HepG2 (cell line): Measurements from ENCODE around the gene RAB3IP. TPM values are rescaled to one million over a fixed set of nuclear protein-coding genes. Genes with fewer than 3 reads are reported as not detected.

Source experiments
- ATAC-seq: fragments of 200-7000 bp; cut with Tn5 transposase; 3 replicates; pipeline ENCODE4 v1.9.1; 2020; ENCODE audit warnings: mild to moderate bottlenecking, moderate library complexity
- BruUV-seq: library from RNA; stranded (reverse); fragments of 400-500 nt; replicated peaks from 2 replicates; lab custom pipeline; 2021; lab: Mats Ljungman, UMichigan
- CTCF ChIA-PET: fragments of 300-600 bp; formaldehyde crosslinking; extraction: SDS; loops from one replicate; lab custom pipeline; 2021; ENCODE audit warnings: low total read pairs, inconsistent platforms, low intra/inter-chr PET ratio; lab: Yijun Ruan, JAX
- POLR2A ChIA-PET: fragments of 350-600 bp; sonication (Branson Sonifier 250); formaldehyde crosslinking; loops from one replicate; lab custom pipeline; 2020; ENCODE audit warnings: antibody characterized with exemption, inconsistent platforms; lab: Yijun Ruan, JAX
- DNase-seq: peaks from one replicate; pipeline ENCODE4 v3.0.0-alpha.2; 2015; ENCODE audit warnings: low spot score
- FAIRE-seq: peaks from 3 replicates; lab custom pipeline; 2011; peaks lifted over from hg19 to GRCh38; lab: Jason Lieb, UNC
- H2AFZ ChIP-seq: one replicate; pipeline ENCODE4 v1.6.1; 2011; ENCODE audit warnings: low read length, inconsistent platforms
- H3K27ac ChIP-seq: fragments of 300-600 bp; 3 replicates; pipeline ENCODE4 v1.8.0; 2011; ENCODE audit warnings: mixed run types, mild to moderate bottlenecking, mixed read lengths, low read length, inconsistent platforms; ENCODE audit not compliant: insufficient read depth; ENCODE audit errors: extremely low read length
- H3K27me3 ChIP-seq, 2 experiments: fragments of 200-600 bp in 1 of 2; 2 replicates in 1 of 2; 3 replicates in 1 of 2; pipeline versions ENCODE4 v1.6.0 to v1.8.0; 2011; ENCODE audit warnings: low read length in 2 of 2, mild to moderate bottlenecking in 2 of 2, moderate library complexity in 2 of 2, inconsistent platforms in 1 of 2; ENCODE audit not compliant: insufficient read depth in 2 of 2, control insufficient read depth in 1 of 2
- H3K36me3 ChIP-seq, 2 experiments: fragments of 200-600 bp in 1 of 2; replicated peaks in 1 of 2; 2 replicates in 1 of 2; 3 replicates in 1 of 2; pipeline versions ENCODE4 v1.5.1 to v1.8.0; 2011; ENCODE audit warnings: low read length in 2 of 2, inconsistent platforms in 1 of 2; ENCODE audit not compliant: insufficient read depth in 2 of 2, control insufficient read depth in 1 of 2
- H3K4me1 ChIP-seq: 2 replicates; pipeline ENCODE4 v1.5.1; 2012; ENCODE audit warnings: low read length, inconsistent platforms; ENCODE audit not compliant: insufficient read depth
- H3K4me2 ChIP-seq: 2 replicates; pipeline ENCODE4 v1.6.0; 2011; ENCODE audit warnings: low read depth, low read length, inconsistent platforms
- H3K4me3 ChIP-seq, 3 experiments: fragments of 200-600 bp in 1 of 3; sonication (generic), shearing (Covaris generic) in 1 of 3; replicated peaks in 1 of 3; 2 replicates each; pipeline ENCODE4 v1.5.1; 2011 to 2016; ENCODE audit warnings: low read length in 3 of 3, inconsistent platforms in 2 of 3, low read depth in 2 of 3, mild to moderate bottlenecking in 2 of 3, control low read depth in 1 of 3, mixed read lengths in 1 of 3; ENCODE audit not compliant: insufficient read depth in 1 of 3
- H3K79me2 ChIP-seq: one replicate; pipeline ENCODE4 v1.6.1; 2011; ENCODE audit warnings: low read length, inconsistent platforms; ENCODE audit not compliant: insufficient read depth
- H3K9ac ChIP-seq: 2 replicates; pipeline ENCODE4 v1.6.0; 2011; ENCODE audit warnings: mild to moderate bottlenecking, low read depth, low read length, inconsistent platforms; ENCODE audit not compliant: insufficient read depth
- H3K9me3 ChIP-seq: 2 replicates; pipeline ENCODE4 v1.5.1; 2012; ENCODE audit warnings: mild to moderate bottlenecking, low read length
- H4K20me1 ChIP-seq: 2 replicates; pipeline ENCODE4 v1.6.0; 2011; ENCODE audit warnings: inconsistent platforms, mild to moderate bottlenecking, low read length, moderate library complexity; ENCODE audit not compliant: insufficient read depth
- FOXA1 ChIP-seq, 2 experiments: fragments of 450-650 bp in 1 of 2; sonication (generic) in 1 of 2; formaldehyde crosslinking in 1 of 2; IDR thresholded peaks; 2 replicates each; pipeline versions ENCODE4 v1.4.0 to v1.6.1; 2016 to 2020; ENCODE audit warnings: missing genetic modification reagents in 1 of 2
- FOXC1 ChIP-seq: sonication (generic); formaldehyde crosslinking; IDR thresholded peaks from 2 replicates; pipeline ENCODE4 v1.8.0; 2022; ENCODE audit warnings: mild to moderate bottlenecking, missing genetic modification reagents, borderline replicate concordance
- HDAC2 ChIP-seq: sonication (generic); formaldehyde crosslinking; IDR thresholded peaks from 2 replicates; pipeline ENCODE4 v1.4.0; 2020; ENCODE audit warnings: missing genetic modification reagents
- HNF4A ChIP-seq: sonication (generic); formaldehyde crosslinking; IDR thresholded peaks from 2 replicates; pipeline ENCODE4 v1.4.0; 2020; ENCODE audit warnings: missing genetic modification reagents
- HNF4G ChIP-seq, 2 experiments: sonication (generic) in 1 of 2; formaldehyde crosslinking in 1 of 2; IDR thresholded peaks; 2 replicates each; pipeline versions ENCODE4 v1.4.0 to v1.6.1; 2011 to 2020; ENCODE audit warnings: borderline replicate concordance in 2 of 2, low read depth in 2 of 2, mild to moderate bottlenecking in 2 of 2, low read length in 1 of 2, missing genetic modification reagents in 1 of 2, moderate library complexity in 1 of 2
- KDM2A ChIP-seq: sonication (generic); formaldehyde crosslinking; IDR thresholded peaks from 2 replicates; pipeline ENCODE4 v1.4.0; 2020; ENCODE audit warnings: low read depth, missing genetic modification reagents, borderline replicate concordance
- KMT2B ChIP-seq: IDR thresholded peaks from 2 replicates; pipeline ENCODE4 v1.6.1; 2016; ENCODE audit warnings: missing genetic modification reagents, missing compliant biosample characterization
- NCOR1 ChIP-seq: fragments of 200-600 bp; sonication (generic); IDR thresholded peaks from 2 replicates; pipeline ENCODE4 v1.7.0; 2017; ENCODE audit warnings: antibody characterized with exemption, low read length, borderline replicate concordance
- PRPF4 ChIP-seq: fragments of 200-400 bp; formaldehyde crosslinking; IDR thresholded peaks from 2 replicates; pipeline ENCODE4 v1.6.1; 2016; ENCODE audit warnings: low read length, low read depth; ENCODE audit not compliant: poor library complexity, severe bottlenecking
- SOX13 ChIP-seq, 3 experiments: fragments of 450-650 bp in 1 of 3; sonication (generic) in 1 of 3; formaldehyde crosslinking in 1 of 3; IDR thresholded peaks in 2 of 3; conservative IDR thresholded peaks in 1 of 3; 2 replicates each; pipeline versions ENCODE4 v1.5.0 to v1.6.1; 2016 to 2020; ENCODE audit warnings: antibody characterized with exemption in 1 of 3, mild to moderate bottlenecking in 1 of 3, missing compliant biosample characterization in 1 of 3, missing genetic modification reagents in 1 of 3, moderate library complexity in 1 of 3
- TARDBP ChIP-seq: sonication (generic); formaldehyde crosslinking; IDR thresholded peaks from 2 replicates; pipeline ENCODE4 v1.8.0; 2022; ENCODE audit warnings: mild to moderate bottlenecking, missing genetic modification reagents
- TEAD2 ChIP-seq: sonication (generic); formaldehyde crosslinking; IDR thresholded peaks from 2 replicates; pipeline ENCODE4 v1.9.0; 2021; ENCODE audit warnings: missing genetic modification reagents
- ZBTB20 ChIP-seq: sonication (generic); formaldehyde crosslinking; IDR thresholded peaks from 2 replicates; pipeline ENCODE4 v1.8.1; 2023; ENCODE audit warnings: missing genetic modification reagents, low read depth, mild to moderate bottlenecking, borderline replicate concordance
- ZFP36L1 ChIP-seq: sonication (generic); formaldehyde crosslinking; IDR thresholded peaks from 2 replicates; pipeline ENCODE4 v1.8.0; 2022; ENCODE audit warnings: mild to moderate bottlenecking, missing genetic modification reagents, moderate library complexity
- ZNF207 ChIP-seq: fragments of 450-650 bp; IDR thresholded peaks from 2 replicates; pipeline ENCODE4 v1.6.1; 2016; ENCODE audit warnings: antibody characterized with exemption, borderline replicate concordance
- ZNF235 ChIP-seq: sonication (generic); formaldehyde crosslinking; IDR thresholded peaks from 2 replicates; pipeline ENCODE4 v1.8.1; 2023; ENCODE audit warnings: mild to moderate bottlenecking, missing genetic modification reagents, borderline replicate concordance
- ZNF567 ChIP-seq: sonication (generic); formaldehyde crosslinking; IDR thresholded peaks from 2 replicates; pipeline ENCODE4 v1.8.1; 2023; ENCODE audit warnings: mild to moderate bottlenecking, missing genetic modification reagents, borderline replicate concordance
- WGBS: methylation state at CpG from one replicate; pipeline ENCODE4 v1.1.6; 2017; ENCODE audit warnings: low lambda C conversion rate; 5-methylcytosine and 5-hydroxymethylcytosine counted together
- in situ Hi-C: cut with HindIII; loops from 2 replicates; pipeline ENCODE4 v1.10.0; 2017; ENCODE audit warnings: low pct_unique_long_range_greater_than_20kb; ENCODE audit not compliant: extremely low pct_ligation_motif_present
- intact Hi-C: fragments of 100-400 bp; cut with micrococcal nuclease; formaldehyde crosslinking; loops from one replicate; pipeline ENCODE4 v1.10.0; 2022; ENCODE audit not compliant: unreplicated experiment
- polyA plus RNA-seq, 8 experiments: library from polyadenylated mRNA; depleted of rRNA in 3 of 8; stranded (reverse) in 7 of 8; unstranded in 1 of 8; fragments of >200 nt; fragmentation: Illumina TruSeq in 4 of 8; extraction: Trizol in 4 of 8; gene quantifications; 2 replicates each; pipeline versions ENCODE4 v1.2.1 to v1.2.3, GENCODE V29; 2011 to 2016; ENCODE audit warnings: low read depth in 4 of 8, missing spikeins in 1 of 8, mixed read lengths in 1 of 8; ENCODE audit not compliant: insufficient read depth in 1 of 8
- total RNA-seq, 5 experiments: library from RNA; depleted of rRNA; stranded (reverse); fragments of >200 nt; fragmentation: Illumina TruSeq; extraction: Trizol; gene quantifications; 2 replicates each; pipeline ENCODE4 v1.2.3, GENCODE V29; 2016; ENCODE audit warnings: low read depth in 1 of 5
- TF ChIP-seq, protein P1 (sequence below): sonication (generic); formaldehyde crosslinking; IDR thresholded peaks from 2 replicates; pipeline ENCODE4 v1.4.0; 2020; ENCODE audit warnings: missing genetic modification reagents
- TF ChIP-seq, protein P2 (sequence below): sonication (generic); formaldehyde crosslinking; IDR thresholded peaks from 2 replicates; pipeline ENCODE4 v1.8.1; 2023; ENCODE audit warnings: mild to moderate bottlenecking, moderate library complexity, missing genetic modification reagents

Gene RAB3IP
- total and polyA plus RNA-seq, 2 of the 13 experiments (the other 11 are each of a cell fraction or from before 2014, with no cell fraction given) = 33.6 to 41.1 TPM

- no peak overlapping the region for H3K4me2 ChIP-seq
- H3K36me3 ChIP-seq = no peaks in the 10 kb centered on the region
- BruUV-seq = no TSS peak
- no peaks in the 10 kb centered on the region for H3K9me3 ChIP-seq
- peaks cover 15% of the 10 kb centered on the region for H3K4me1 ChIP-seq
- no peak overlapping the region for H3K27ac ChIP-seq
- CTCF ChIA-PET = interaction anchor here (0.5 kb wide), 1 partner anchor 10 kb away, joined by 3 read pairs; no protein-coding TSS in a partner anchor
- H3K79me2 ChIP-seq = no peaks in the 10 kb centered on the region
- no peaks in the 10 kb centered on the region for H4K20me1 ChIP-seq
- DNase-seq (peak; percentile 65), ATAC-seq (peak; percentile 95), FAIRE-seq (peak; percentile 48)
- POLR2A ChIA-PET = no interaction called here
- H3K9ac ChIP-seq = no peak overlapping the region
- in situ Hi-C loops = no loop called here
- H3K4me3 ChIP-seq = no peak overlapping the region
- H2AFZ ChIP-seq = no peak overlapping the region
- intact Hi-C loops = no loop called here
- H3K27me3 ChIP-seq = no peaks in the 10 kb centered on the region
- WGBS = 24% methylated on average over 4 of the region's 4 CpGs
- TF ChIP-seq NCOR1 (no peak), SOX13 (IDR thresholded peaks at IDR 0.05) (no peak), SOX13 (CRISPR knock-in tag; conservative IDR thresholded peaks at IDR 0.05 in 1 of 2, IDR thresholded peaks at IDR 0.05 in 1 of 2) (peak in 1 of 2 experiments; percentile 51; a peak in 2 of 4 replicates), FOXA1 (IDR thresholded peaks at IDR 0.05) (no peak), FOXA1 (CRISPR knock-in tag; IDR thresholded peaks at IDR 0.05) (no peak), HNF4A (CRISPR knock-in tag) (peak; percentile 36; the same call in 1 of the 2 replicates), PRPF4 (no peak), TARDBP (CRISPR knock-in tag) (no peak), TEAD2 (CRISPR knock-in tag) (no peak), KMT2B (CRISPR knock-in tag) (no peak), ZNF567 (CRISPR knock-in tag) (no peak), ZNF207 (no peak), FOXC1 (CRISPR knock-in tag) (no peak), HDAC2 (no peak), ZNF235 (CRISPR knock-in tag) (no peak), KDM2A (no peak), ZBTB20 (CRISPR knock-in tag) (no peak), ZFP36L1 (no peak), HNF4G (IDR thresholded peaks at IDR 0.05; ENCODE audit: borderline replicate concordance, low read depth, low read length) (0 out of 2 replicates have a peak, but pooled peaks have one; percentile 28), HNF4G (CRISPR knock-in tag; IDR thresholded peaks at IDR 0.05; ENCODE audit: borderline replicate concordance, low read depth) (no peak)
- TF ChIP-seq, protein P1, sequence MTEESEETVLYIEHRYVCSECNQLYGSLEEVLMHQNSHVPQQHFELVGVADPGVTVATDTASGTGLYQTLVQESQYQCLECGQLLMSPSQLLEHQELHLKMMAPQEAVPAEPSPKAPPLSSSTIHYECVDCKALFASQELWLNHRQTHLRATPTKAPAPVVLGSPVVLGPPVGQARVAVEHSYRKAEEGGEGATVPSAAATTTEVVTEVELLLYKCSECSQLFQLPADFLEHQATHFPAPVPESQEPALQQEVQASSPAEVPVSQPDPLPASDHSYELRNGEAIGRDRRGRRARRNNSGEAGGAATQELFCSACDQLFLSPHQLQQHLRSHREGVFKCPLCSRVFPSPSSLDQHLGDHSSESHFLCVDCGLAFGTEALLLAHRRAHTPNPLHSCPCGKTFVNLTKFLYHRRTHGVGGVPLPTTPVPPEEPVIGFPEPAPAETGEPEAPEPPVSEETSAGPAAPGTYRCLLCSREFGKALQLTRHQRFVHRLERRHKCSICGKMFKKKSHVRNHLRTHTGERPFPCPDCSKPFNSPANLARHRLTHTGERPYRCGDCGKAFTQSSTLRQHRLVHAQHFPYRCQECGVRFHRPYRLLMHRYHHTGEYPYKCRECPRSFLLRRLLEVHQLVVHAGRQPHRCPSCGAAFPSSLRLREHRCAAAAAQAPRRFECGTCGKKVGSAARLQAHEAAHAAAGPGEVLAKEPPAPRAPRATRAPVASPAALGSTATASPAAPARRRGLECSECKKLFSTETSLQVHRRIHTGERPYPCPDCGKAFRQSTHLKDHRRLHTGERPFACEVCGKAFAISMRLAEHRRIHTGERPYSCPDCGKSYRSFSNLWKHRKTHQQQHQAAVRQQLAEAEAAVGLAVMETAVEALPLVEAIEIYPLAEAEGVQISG (CRISPR knock-in tag) = no peak
- TF ChIP-seq, protein P2, sequence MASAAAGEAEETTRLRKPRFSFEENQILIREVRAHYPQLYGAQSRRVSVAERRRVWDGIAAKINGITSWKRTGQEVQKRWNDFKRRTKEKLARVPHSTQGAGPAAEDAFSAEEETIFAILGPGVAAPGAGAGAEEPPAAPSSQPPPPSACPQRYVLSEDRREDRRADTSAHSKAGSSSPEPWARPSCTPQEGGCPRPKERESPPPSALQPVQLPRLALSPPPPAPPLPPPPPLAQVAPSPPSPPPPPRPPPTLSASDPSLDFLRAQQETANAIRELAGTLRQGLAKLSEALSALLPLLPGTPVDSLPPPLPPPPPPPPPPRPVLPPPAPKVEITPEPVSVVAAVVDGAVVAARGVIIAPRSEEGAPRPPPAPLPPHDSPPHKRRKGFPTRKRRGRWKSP (CRISPR knock-in tag) = no peak
Observed at GRCh38 chr12:69837191-69837590, 98.5 kb downstream of the RAB3IP start.
